ENCODE data around the gene APOBR. TPM values are rescaled to one million over a fixed set of nuclear protein-coding genes. Genes with fewer than 3 reads are reported as not detected.

Gene APOBR
- total and polyA plus RNA-seq, 2 of the 13 experiments (the other 11 are each of a cell fraction or from before 2014, with no cell fraction given) = 0.03 TPM; not detected in 1

- TF ChIP-seq ZNF710 (CRISPR knock-in tag; IDR thresholded peaks at IDR 0.05; ENCODE audit: borderline replicate concordance) (no peak), ZNF790 (CRISPR knock-in tag; IDR thresholded peaks at IDR 0.05; ENCODE audit: borderline replicate concordance) (peak; percentile 26; the same call in 1 of the 2 replicates), ZNF547 (CRISPR knock-in tag; IDR thresholded peaks at IDR 0.05) (no peak), ZFYVE20 (CRISPR knock-in tag; IDR thresholded peaks at IDR 0.05; ENCODE audit: borderline replicate concordance, low read depth) (no peak), STAG1 (CRISPR knock-in tag; IDR thresholded peaks at IDR 0.05) (no peak), ZNF263 (CRISPR knock-in tag; IDR thresholded peaks at IDR 0.05) (no peak), ZNF747 (CRISPR knock-in tag; IDR thresholded peaks at IDR 0.05; ENCODE audit: borderline replicate concordance) (no peak), MYC (CRISPR knock-in tag; IDR thresholded peaks at IDR 0.05; ENCODE audit: borderline replicate concordance) (no peak), RAD51 (IDR thresholded peaks at IDR 0.05; ENCODE audit: borderline replicate concordance) (no peak), EZH2 (conservative IDR thresholded peaks at IDR 0.05; ENCODE audit: low read depth, low read length) (no peak), ZBTB42 (CRISPR knock-in tag; IDR thresholded peaks at IDR 0.05) (no peak), MBD4 (IDR thresholded peaks at IDR 0.05; ENCODE audit: borderline replicate concordance, low read length) (no peak), ZC3H4 (CRISPR knock-in tag; IDR thresholded peaks at IDR 0.05; ENCODE audit: borderline replicate concordance) (no peak), TCF7L2 (IDR thresholded peaks at IDR 0.05; ENCODE audit: low read depth, low read length) (no peak), U2AF2 (IDR thresholded peaks at IDR 0.05; ENCODE audit: low read depth, low read length) (no peak), GMEB1 (CRISPR knock-in tag; IDR thresholded peaks at IDR 0.05; ENCODE audit: borderline replicate concordance) (0 out of 2 replicates have a peak, but pooled peaks have one; percentile 15)
- TF ChIP-seq, protein P1, sequence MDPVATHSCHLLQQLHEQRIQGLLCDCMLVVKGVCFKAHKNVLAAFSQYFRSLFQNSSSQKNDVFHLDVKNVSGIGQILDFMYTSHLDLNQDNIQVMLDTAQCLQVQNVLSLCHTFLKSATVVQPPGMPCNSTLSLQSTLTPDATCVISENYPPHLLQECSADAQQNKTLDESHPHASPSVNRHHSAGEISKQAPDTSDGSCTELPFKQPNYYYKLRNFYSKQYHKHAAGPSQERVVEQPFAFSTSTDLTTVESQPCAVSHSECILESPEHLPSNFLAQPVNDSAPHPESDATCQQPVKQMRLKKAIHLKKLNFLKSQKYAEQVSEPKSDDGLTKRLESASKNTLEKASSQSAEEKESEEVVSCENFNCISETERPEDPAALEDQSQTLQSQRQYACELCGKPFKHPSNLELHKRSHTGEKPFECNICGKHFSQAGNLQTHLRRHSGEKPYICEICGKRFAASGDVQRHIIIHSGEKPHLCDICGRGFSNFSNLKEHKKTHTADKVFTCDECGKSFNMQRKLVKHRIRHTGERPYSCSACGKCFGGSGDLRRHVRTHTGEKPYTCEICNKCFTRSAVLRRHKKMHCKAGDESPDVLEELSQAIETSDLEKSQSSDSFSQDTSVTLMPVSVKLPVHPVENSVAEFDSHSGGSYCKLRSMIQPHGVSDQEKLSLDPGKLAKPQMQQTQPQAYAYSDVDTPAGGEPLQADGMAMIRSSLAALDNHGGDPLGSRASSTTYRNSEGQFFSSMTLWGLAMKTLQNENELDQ (CRISPR knock-in tag; IDR thresholded peaks at IDR 0.05; ENCODE audit: borderline replicate concordance) = no peak
- TF ChIP-seq, protein P2, sequence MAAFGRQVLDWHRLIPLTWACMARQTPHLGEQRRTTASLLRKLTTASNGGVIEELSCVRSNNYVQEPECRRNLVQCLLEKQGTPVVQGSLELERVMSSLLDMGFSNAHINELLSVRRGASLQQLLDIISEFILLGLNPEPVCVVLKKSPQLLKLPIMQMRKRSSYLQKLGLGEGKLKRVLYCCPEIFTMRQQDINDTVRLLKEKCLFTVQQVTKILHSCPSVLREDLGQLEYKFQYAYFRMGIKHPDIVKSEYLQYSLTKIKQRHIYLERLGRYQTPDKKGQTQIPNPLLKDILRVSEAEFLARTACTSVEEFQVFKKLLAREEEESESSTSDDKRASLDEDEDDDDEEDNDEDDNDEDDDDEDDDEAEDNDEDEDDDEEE (CRISPR knock-in tag; IDR thresholded peaks at IDR 0.05) = no peak
These were observed 43.7 kb downstream of the APOBR start (continued) for GRCh38 chr16:28537964-28538732.

All from HepG2 (cell line).